ENCODE data around the gene COX7A1.

The COX7A1 gene

DNA sequence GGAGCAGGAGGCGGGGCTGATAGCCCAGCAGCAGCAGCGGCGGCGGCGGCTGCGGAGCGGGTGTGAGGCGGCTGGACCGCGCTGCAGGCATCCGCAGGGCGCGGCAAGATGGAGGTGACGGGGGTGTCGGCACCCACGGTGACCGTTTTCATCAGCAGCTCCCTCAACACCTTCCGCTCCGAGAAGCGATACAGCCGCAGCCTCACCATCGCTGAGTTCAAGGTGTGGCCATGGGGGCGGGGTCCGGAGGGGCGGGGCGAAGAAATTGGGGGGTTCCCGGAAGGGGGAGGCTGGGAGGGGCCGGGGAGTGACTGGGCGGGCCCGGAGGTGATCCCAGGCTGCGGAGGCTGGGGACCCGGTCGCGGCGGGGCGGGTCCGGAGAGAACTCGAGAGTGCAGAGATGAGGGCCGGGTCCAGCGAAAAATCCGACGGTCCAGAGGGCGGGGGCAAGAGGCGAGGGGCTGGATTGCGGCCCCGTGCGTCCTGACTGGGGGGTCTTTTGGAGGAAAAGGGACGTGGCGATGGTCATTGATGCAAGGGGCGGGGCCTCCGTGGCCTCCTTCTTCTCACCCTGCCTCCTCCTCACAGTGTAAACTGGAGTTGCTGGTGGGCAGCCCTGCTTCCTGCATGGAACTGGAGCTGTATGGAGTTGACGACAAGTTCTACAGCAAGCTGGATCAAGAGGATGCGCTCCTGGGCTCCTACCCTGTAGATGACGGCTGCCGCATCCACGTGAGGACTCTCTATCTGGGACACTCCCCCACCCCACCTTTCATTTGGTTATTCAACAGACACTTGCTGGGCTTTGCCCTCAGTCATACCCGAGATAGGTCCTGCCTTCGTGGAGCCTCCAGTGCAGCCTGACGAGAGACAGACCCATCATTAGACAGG lies 36.5 kb downstream of the COX7A1 start, which contains the start of gene TBCB:
TBCB (plus strand) TSS at position 16 of the 891 bp plus-strand sequence; CDS start at position 109, 93 bp downstream.
- peaks cover 21% of the 10 kb centered on the region for H3K4me1 ChIP-seq (ENCODE audit: insufficient read depth, low read length, poor library complexity, severe bottlenecking)
- H3K36me3 ChIP-seq (ENCODE audit: insufficient read depth, low read length), result no peaks in the 10 kb centered on the region
- H3K4me2 ChIP-seq (ENCODE audit: low read depth, low read length, poor library complexity, severe bottlenecking), result peak within 1 kb of the TSS; percentile 97
- peaks cover 40% of the 10 kb centered on the region for H3K79me2 ChIP-seq (ENCODE audit: insufficient read depth, low read length)
- H3K27me3 ChIP-seq (ENCODE audit: insufficient read depth, low read length, poor library complexity, severe bottlenecking), result no peaks in the 10 kb centered on the region
- TF ChIP-seq CTCF (conservative IDR thresholded peaks at IDR 0.05; ENCODE audit: low read length), result no peak
- no peak for TF ChIP-seq EZH2phosphoT487 (IDR thresholded peaks at IDR 0.05; ENCODE audit: borderline replicate concordance)
- H3K9me2 ChIP-seq (replicated peaks; ENCODE audit: low read depth, low read length), result no peaks in the 10 kb centered on the region
- H2AFZ ChIP-seq (ENCODE audit: low read length), result peak within 1 kb of the TSS; percentile 94
- H3F3A ChIP-seq (ENCODE audit: low read depth), result no peaks in the 10 kb centered on the region
- H4K20me1 ChIP-seq (ENCODE audit: insufficient read depth, low read length, poor library complexity, severe bottlenecking), result peaks cover 11% of the 10 kb centered on the region
- H3K4me3 ChIP-seq (ENCODE audit: low read length, poor library complexity, severe bottlenecking), result peak within 1 kb of the TSS; percentile 90
- peak within 1 kb of the TSS; percentile 88 for H3K9ac ChIP-seq (ENCODE audit: low read depth, low read length, poor library complexity, severe bottlenecking)
- H3K9me3 ChIP-seq (ENCODE audit: insufficient read depth, low read depth, low read length), result no peaks in the 10 kb centered on the region

GRCh38 chr19:36114721-36115452 lies 37.4 kb downstream of the COX7A1 start, which contains the start of gene POLR2I:
Gene POLR2I, minus strand, starts transcription at chr19:36114875. Its CDS starts 19 bp downstream, at chr19:36114856.
- no peaks in the 10 kb centered on the region for H3K9me3 ChIP-seq (ENCODE audit: insufficient read depth, low read depth, low read length)
- H3F3A ChIP-seq (ENCODE audit: low read depth), result no peaks in the 10 kb centered on the region
- TF ChIP-seq CTCF (conservative IDR thresholded peaks at IDR 0.05; ENCODE audit: low read length) (no peak), EZH2phosphoT487 (IDR thresholded peaks at IDR 0.05; ENCODE audit: borderline replicate concordance) (no peak)
- peak within 1 kb of the TSS; percentile 90 for H3K4me3 ChIP-seq (ENCODE audit: low read length, poor library complexity, severe bottlenecking)
- H3K9ac ChIP-seq (ENCODE audit: low read depth, low read length, poor library complexity, severe bottlenecking), result peak within 1 kb of the TSS; percentile 88
- no peaks in the 10 kb centered on the region for H3K27me3 ChIP-seq (ENCODE audit: insufficient read depth, low read length, poor library complexity, severe bottlenecking)
- H3K9me2 ChIP-seq (replicated peaks; ENCODE audit: low read depth, low read length), result no peaks in the 10 kb centered on the region
- H3K4me1 ChIP-seq (ENCODE audit: insufficient read depth, low read length, poor library complexity, severe bottlenecking), result peaks cover 16% of the 10 kb centered on the region
- peak within 1 kb of the TSS; percentile 97 for H3K4me2 ChIP-seq (ENCODE audit: low read depth, low read length, poor library complexity, severe bottlenecking)
- peaks cover 40% of the 10 kb centered on the region for H3K79me2 ChIP-seq (ENCODE audit: insufficient read depth, low read length)
- peaks cover 11% of the 10 kb centered on the region for H4K20me1 ChIP-seq (ENCODE audit: insufficient read depth, low read length, poor library complexity, severe bottlenecking)
- H3K36me3 ChIP-seq (ENCODE audit: insufficient read depth, low read length), result no peaks in the 10 kb centered on the region
- peak within 1 kb of the TSS; percentile 94 for H2AFZ ChIP-seq (ENCODE audit: low read length)

- Histone ChIP-seq H3K9me2 (replicated peaks; ENCODE audit: low read depth, low read length) (no peaks in the 10 kb centered on the region), H2AFZ (ENCODE audit: low read length) (peak overlapping the region; percentile 94), H3K9me3 (ENCODE audit: insufficient read depth, low read depth, low read length) (no peaks in the 10 kb centered on the region), H3K36me3 (ENCODE audit: insufficient read depth, low read length) (no peaks in the 10 kb centered on the region), H3F3A (ENCODE audit: low read depth) (no peaks in the 10 kb centered on the region), H3K27me3 (ENCODE audit: insufficient read depth, low read length, poor library complexity, severe bottlenecking) (no peaks in the 10 kb centered on the region), H3K4me3 (ENCODE audit: low read length, poor library complexity, severe bottlenecking) (peak overlapping the region; percentile 90), H3K79me2 (ENCODE audit: insufficient read depth, low read length) (peaks cover 40% of the 10 kb centered on the region), H3K9ac (ENCODE audit: low read depth, low read length, poor library complexity, severe bottlenecking) (peak overlapping the region; percentile 88), H4K20me1 (ENCODE audit: insufficient read depth, low read length, poor library complexity, severe bottlenecking) (peaks cover 11% of the 10 kb centered on the region), H3K4me2 (ENCODE audit: low read depth, low read length, poor library complexity, severe bottlenecking) (peak overlapping the region; percentile 97), H3K4me1 (ENCODE audit: insufficient read depth, low read length, poor library complexity, severe bottlenecking) (peaks cover 16% of the 10 kb centered on the region)
- TF ChIP-seq EZH2phosphoT487 (IDR thresholded peaks at IDR 0.05; ENCODE audit: borderline replicate concordance) (no peak), CTCF (conservative IDR thresholded peaks at IDR 0.05; ENCODE audit: low read length) (no peak)
These were observed 38.1 kb downstream of the COX7A1 start for GRCh38 chr19:36113894-36114720.
